HL-60/S4 (cell line): Measurements from ENCODE around the gene EXOC4.

ENCODE experiments used
- in situ Hi-C: fragments of 300-500 bp; cut with MboI; formaldehyde crosslinking; loops from 2 replicates; pipeline ENCODE4 v1.14.3; 2022; ENCODE audit warnings: low sequenced_read_pairs

EXOC4 gene

GRCh38 chr7:133733401-133733800 is 480.5 kb downstream of the EXOC4 start:
- in situ Hi-C loops = no loop called here

DNA sequence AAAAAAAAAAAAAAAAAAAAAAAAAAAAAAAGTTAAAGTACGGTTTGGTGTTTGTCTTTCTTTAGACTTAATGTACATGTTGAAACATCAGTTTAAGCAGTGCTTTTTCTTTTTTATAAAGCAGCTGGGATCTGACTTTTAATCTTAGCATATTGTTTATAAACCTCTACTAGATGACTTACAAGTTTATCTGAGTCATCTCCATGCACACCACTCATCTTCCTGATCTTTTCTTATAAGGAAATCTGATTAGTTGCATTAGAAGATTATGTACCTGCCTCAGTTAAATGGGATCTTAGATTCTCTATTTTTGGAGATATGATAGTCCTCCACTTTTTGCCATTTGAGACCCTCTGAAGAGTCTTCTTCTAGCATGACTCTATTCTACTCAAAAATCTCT is 482.3 kb downstream of the EXOC4 start:
- in situ Hi-C loops = no loop called here

DNA sequence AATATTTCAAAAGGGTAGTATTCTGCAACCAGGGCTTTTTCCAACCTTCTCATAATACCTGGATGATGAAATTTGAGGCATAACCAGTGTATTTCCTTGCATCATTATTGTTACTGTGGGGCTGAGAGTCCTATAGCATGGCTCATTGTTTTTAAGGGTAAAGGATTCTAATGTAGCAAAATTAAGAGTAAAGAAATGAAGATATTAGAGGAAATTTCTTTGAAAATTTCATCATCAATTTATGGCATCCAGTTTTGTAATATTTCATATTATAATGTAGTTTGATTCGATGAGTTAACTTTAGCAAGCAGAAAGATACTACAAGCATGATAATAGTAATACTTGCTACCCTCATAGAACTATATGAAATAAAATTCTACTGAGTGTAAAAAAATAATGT is 486.9 kb downstream of the EXOC4 start:
- in situ Hi-C loops = no loop called here

DNA sequence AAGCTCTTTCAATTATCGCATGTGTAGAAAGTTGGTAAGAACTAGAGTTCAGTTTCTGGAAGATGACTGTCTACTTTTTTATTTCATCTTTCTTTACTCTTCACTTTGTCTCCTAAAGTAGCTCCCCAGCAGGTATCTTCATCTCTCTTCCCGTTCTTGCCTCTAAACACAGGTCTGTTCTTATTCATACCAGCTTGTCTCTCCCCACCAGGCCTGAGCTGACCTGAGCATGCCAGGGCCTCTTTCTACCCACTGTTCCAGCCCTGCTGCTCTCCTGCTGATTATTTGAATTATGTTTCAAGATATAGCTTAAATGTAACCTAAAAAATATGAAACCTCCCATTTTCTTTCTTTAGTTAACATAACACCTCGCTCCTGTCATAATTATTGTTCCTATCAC is 488.2 kb downstream of the EXOC4 start:
- in situ Hi-C loops = no loop called here

GRCh38 chr7:133741703-133742102 is 488.8 kb downstream of the EXOC4 start:
- in situ Hi-C loops = no loop called here

GRCh38 chr7:133742709-133743538 is 490.0 kb downstream of the EXOC4 start:
- in situ Hi-C loops = no loop called here

- in situ Hi-C loops = no loop called here
Observed at GRCh38 chr7:133744451-133744850, 491.6 kb downstream of the EXOC4 start.

DNA sequence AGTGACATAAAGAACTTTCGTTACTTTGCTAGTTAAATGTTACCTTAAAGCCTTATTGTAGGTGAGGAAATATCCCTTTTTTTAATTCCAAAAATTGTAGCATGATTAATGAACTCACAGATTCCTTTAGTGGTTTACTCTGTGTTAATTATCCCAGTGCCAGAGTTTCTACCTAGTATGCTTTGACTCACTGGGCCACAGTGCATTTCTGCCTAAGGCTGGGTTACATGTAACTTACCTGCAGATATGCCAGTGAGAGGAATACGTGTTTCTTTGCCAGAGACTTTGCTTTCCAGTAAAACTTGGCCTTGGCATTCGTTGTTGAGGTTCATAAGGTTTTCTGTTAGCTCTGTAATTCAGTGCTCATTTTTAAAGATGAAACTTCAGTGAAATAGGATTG is 493.4 kb downstream of the EXOC4 start:
- in situ Hi-C loops = no loop called here

DNA sequence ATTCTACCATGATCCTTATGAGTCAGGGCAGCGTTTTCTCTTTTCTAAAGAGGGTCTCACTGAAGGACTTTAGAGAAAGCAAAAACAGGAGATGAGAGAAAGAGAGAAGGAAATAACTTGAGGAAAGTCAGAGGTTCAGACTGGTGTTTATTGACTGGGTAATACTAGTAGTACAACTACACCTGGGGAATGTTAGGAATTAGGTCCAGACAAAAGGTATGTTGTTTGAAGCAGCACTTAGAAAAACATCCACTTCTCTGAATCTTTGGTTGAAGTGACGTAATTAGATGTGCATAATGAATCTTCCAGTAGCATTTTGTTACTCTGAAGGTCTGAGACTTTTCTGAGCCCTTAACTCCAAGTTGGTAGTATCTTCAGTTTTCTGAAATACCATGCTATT is 494.0 kb downstream of the EXOC4 start:
- in situ Hi-C loops = no loop called here

DNA sequence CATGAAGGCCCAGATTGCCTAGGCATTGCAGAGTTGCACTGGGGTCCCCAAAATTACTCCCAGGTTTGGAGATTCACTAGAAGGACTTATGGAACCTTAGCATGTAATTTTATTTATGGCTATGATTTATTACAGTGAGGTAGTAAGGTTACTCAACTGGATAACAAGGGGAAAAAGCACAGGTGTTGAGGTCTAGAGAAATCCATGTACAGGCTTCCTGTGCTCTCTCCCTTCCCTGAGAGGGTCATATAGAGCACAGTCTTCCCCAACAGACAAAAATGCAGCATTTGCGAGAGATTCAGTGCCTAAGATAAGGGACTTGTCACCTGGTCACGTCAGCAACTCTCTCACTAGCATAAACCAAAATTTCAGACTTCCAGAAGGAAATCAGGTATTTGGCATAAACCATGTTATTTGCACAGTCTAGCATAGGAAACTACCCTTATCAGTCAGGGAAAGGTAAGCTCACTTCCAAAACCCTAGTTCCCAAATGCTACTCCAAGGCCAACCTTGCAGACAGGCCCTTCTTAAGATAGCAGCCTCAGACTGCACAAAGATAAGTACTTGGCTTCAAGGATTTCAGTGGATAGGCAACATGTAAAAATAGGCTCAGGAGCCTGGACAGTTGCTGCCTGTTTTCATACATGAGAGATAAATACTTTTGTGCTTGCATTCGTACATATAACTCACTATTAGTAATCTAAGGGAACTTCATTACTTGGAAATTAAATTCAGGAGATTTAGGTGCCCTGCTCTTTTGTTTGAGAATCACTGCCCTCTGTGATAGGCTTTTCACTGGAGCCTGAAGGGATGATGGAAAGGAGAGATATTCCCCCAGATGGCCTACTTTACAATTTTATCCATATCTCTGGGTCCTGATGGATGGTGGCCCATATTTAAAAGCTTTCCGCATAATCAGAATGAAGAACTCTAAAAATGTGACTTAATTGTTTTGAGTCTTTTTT is 495.8 kb downstream of the EXOC4 start:
- in situ Hi-C loops = no loop called here

DNA sequence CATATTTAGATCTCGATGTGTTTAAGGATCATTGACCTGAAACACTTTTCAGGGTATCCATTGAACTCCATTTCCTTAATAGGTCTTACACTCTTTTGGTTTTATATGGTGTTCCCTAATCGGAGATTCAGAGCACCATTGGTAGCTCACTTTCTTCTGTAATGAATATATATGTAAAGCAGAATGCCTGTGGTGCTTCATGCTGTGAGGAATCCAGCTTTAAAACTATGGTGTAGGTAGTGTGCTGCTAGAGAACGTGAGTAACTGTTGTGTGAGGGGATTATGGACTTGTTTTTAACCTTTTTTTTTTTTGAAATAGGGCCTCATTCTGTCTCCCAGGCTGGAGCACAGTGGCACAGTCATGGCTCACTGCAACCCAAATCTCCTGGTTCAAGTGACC is 497.4 kb downstream of the EXOC4 start:
- in situ Hi-C loops = no loop called here

GRCh38 chr7:133751079-133751478 is 498.2 kb downstream of the EXOC4 start:
- in situ Hi-C loops = no loop called here

- in situ Hi-C loops = no loop called here
Observed at GRCh38 chr7:133753513-133753912, 500.6 kb downstream of the EXOC4 start.

DNA sequence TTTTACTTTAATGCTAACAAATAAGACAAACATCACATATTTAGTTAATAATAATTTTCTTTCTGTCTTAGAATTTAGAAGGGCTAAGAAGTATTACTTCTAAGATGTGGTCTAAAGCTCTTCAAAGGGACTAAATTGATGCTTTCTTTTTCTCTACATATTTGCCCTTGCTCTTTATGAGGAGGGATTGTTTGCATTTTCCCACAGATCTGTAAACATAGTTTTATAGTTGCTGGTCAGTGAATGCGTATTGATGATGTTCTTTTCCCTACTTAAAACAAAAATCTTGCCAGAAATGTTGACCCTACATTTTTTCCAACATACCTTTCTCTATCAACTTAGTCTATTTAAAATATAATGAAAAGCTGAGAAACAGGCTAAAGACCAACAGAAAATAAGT is 501.8 kb downstream of the EXOC4 start:
- in situ Hi-C loops = no loop called here

DNA sequence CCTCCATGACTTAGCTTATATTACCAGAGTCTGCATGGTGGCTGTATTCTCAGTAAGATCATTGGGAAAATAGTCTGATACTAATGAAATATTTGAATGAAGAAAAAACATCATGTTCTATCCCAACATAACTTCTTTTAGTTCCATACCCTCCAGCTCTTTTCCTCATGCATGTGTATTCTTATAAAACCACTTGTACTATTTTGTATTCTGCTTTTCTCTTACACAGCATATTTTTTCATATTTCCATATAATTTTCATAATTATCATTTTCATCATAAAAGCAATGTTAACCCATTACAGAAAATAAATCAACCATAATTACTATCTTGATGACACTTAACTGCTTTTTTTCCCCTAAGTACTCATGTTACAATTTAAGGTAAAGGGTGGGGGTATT is 503.0 kb downstream of the EXOC4 start:
- in situ Hi-C loops = no loop called here

GRCh38 chr7:133761443-133761842 is 508.6 kb downstream of the EXOC4 start:
- in situ Hi-C loops = no loop called here

DNA sequence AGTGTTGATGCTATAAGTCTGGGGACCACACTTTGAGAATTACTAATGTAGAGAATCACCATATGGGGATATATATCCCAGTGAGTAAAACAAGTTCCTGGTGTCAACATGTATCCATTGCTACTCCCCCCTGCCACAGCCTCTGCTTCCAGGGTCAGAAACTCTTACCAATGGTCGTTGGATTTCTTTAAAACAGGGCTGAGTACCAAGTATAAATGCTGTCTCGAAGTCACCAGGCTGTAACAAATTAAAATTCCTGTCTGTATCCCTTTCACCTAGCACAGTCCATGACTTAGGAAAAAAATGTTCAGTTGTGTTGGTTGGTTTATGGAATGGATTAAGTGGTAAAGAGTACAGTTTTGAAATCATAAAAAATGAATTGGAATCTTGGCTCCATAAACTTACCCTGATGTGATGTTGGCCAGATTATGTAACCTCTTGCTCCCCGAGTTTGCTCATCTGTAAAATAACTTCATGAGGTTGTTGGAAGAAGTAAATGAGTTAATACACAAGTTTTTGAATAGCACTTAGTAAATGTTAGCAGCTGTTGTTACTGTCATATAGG is 510.3 kb downstream of the EXOC4 start:
- in situ Hi-C loops = no loop called here

GRCh38 chr7:133769668-133770067 is 516.8 kb downstream of the EXOC4 start:
- in situ Hi-C loops = no loop called here

DNA sequence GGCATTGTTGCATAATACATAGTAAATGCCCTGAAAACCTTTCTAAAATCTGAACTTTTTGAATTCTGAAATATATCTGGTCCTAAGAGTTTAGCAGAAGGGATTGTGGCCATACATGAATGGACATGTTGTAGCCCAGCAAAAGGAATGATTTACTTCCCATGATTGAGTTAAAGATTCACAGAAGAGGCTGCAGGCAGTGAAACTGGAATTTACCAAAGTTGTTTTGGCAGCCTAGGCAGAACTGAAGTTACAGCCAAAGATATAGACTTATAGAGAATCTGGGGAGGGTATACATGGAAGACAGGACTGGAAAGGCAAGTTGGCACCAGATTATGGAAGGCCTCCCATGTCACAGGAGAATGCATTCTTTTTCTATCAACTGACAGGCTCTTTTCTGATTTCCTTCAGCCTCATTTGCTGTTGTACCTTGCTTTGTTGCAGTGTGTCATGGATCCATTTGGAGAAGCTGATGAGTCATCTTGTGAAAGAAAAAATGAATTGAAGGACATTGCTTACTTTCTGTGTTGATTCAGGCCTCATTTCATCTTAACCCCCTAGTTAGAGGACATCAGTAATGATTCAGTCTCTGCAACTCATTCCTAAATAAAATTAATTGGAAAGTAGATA is 518.1 kb downstream of the EXOC4 start:
- in situ Hi-C loops = no loop called here

- in situ Hi-C loops = no loop called here
Observed at GRCh38 chr7:133771788-133772419, 519.0 kb downstream of the EXOC4 start.

- in situ Hi-C loops = no loop called here
Observed at GRCh38 chr7:133773601-133774000, 520.7 kb downstream of the EXOC4 start.
